Gastroesophageal sphincter (tissue), 3 donors: ENCODE measurements around the gene TRPC3.

Source experiments
- POLR2AphosphoS5 ChIP-seq: sonication (generic); formaldehyde crosslinking; IDR thresholded peaks from one replicate; pipeline ENCODE4 v1.6.1; 2017; ENCODE audit warnings: antibody characterized with exemption
- TF ChIP-seq, protein P1 (sequence below), 4 experiments: fragments of 200-600 bp in 2 of 4; fragments of 450-650 bp in 2 of 4; sonication (generic) in 1 of 4; IDR thresholded peaks; one replicate each; pipeline ENCODE4 v1.5.1; 2017 to 2019; ENCODE audit warnings: antibody characterized with exemption in 4 of 4, mild to moderate bottlenecking in 2 of 4, moderate library complexity in 2 of 4

DNA sequence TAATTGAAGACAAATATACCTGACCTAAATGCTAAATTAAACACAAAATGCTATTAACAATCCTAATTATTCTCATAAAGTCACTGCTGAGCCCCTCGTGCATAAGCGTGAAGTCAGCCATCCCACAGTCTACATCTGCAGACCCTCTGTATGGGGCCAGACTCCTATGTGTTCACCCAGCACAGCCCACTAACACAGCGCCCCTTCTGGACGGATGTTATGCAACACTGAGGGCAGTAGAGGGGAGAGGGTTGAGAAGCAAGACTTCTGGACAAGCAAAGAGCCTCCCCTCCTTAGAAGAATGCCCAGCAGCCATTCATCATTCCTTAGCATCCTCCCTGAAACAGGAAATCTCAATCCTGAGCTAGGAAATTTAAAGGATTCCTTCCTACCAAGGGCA is 7.9 kb downstream of the TRPC3 start:
- TF ChIP-seq, protein P1, sequence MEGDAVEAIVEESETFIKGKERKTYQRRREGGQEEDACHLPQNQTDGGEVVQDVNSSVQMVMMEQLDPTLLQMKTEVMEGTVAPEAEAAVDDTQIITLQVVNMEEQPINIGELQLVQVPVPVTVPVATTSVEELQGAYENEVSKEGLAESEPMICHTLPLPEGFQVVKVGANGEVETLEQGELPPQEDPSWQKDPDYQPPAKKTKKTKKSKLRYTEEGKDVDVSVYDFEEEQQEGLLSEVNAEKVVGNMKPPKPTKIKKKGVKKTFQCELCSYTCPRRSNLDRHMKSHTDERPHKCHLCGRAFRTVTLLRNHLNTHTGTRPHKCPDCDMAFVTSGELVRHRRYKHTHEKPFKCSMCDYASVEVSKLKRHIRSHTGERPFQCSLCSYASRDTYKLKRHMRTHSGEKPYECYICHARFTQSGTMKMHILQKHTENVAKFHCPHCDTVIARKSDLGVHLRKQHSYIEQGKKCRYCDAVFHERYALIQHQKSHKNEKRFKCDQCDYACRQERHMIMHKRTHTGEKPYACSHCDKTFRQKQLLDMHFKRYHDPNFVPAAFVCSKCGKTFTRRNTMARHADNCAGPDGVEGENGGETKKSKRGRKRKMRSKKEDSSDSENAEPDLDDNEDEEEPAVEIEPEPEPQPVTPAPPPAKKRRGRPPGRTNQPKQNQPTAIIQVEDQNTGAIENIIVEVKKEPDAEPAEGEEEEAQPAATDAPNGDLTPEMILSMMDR (IDR thresholded peaks at IDR 0.05), result no peak
- no peak for TF ChIP-seq POLR2AphosphoS5
